Left kidney (tissue), 2 donors: ENCODE results near the gene OR2D3. TPM values are rescaled to one million over a fixed set of nuclear protein-coding genes. Genes with fewer than 3 reads are reported as not detected.
"Not testable (repeated sequence)": the region's sequence is repeated elsewhere in the genome, so short reads cannot be mapped to it uniquely, and the experiment has no call there.

ENCODE experiments used
- DNase-seq: peaks from one replicate; pipeline ENCODE4 v3.0.0-alpha.2; 2013
- polyA plus RNA-seq: library from polyadenylated mRNA; unstranded; fragments of 120-200 nt; gene quantifications from one replicate; pipeline ENCODE4 v1.2.1, GENCODE V29; 2013; ENCODE audit not compliant: insufficient read length

Gene OR2D3
- polyA plus RNA-seq, 1 donor: not detected

GRCh38 chr11:6928916-6929315 lies 8.1 kb downstream of the OR2D3 start:
- DNase-seq: no peak

GRCh38 chr11:6931146-6931713 lies 10.4 kb downstream of the OR2D3 start:
- DNase-seq: no peak

- no peak for DNase-seq
Observed at GRCh38 chr11:6932145-6932544, 11.3 kb downstream of the OR2D3 start.

DNA sequence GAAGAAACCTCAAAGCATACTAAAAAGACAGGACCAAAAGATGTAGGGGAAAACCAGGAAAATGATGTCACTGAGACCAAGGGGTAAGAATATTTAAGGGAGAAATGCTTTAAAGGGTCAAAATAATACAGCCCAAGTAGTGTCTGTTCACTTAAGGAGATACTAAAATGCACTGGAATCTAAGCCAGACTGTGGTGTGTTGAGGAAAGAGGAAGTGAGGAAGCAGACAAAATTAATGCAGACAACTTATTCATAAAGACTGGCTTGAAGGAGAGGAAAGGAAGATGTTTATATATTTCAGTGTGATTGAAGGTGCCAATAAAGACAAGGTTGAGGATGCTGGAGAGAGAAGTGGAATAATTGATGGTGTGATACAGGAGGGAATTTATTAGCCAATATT lies 21.2 kb downstream of the OR2D3 start:
- no peak for DNase-seq

- no peak for DNase-seq
Observed at GRCh38 chr11:6943131-6943530, 22.3 kb downstream of the OR2D3 start.

DNA sequence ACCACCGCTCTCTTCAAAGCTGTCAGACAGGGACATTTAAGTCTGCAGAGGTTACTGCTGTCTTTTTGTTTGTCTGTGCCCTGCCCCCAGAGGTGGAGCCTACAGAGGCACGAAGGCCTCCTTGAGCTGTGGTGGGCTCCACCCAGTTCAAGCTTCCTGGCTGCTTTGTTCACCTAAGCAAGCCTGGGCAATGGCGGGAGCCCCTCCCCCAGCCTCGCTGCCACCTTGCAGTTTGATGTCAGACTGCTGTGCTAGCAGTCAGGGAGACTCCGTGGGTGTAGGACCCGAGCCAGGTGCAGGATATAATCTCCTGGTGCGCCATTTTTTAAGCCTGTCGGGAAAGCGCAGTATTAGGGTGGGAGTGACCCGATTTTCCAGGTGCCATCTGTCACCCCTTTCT lies 33.4 kb downstream of the OR2D3 start:
- DNase-seq: not testable (repeated sequence)

GRCh38 chr11:6962141-6962540 lies 41.3 kb downstream of the OR2D3 start:
- DNase-seq: no peak

- DNase-seq: no peak
Observed at GRCh38 chr11:6962673-6963072, 41.9 kb downstream of the OR2D3 start.

DNA sequence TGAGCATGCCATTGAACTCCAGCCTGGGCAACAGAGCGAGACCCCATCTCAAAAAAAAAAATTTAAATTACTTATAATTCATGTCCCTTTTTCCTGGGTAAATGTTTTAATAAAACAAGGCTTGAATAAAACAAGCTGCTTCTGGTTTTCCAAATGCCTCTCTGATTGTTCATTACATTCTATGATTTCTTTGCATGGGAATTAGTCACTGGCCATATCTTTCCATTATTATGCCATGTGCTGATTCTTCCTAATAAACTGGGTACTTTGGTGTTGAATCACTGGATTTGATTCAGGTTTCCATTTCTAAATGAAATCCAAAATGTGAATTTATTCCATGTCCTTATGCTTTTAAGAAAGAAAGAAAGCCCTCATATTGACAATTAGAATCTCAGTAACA lies 48.0 kb downstream of the OR2D3 start:
- no peak for DNase-seq

GRCh38 chr11:6969854-6970253 lies 49.1 kb downstream of the OR2D3 start:
- DNase-seq: not testable (repeated sequence)

Other genes with a start within 250 kb of the OR2D3 start
- 61.2 TPM for gene MRPL17, start 237.7 kb upstream of the OR2D3 start, polyA plus RNA-seq
- 0.07 TPM for gene OR2AG2, start 149.0 kb upstream of the OR2D3 start, polyA plus RNA-seq
- gene OR2AG1, start 138.0 kb upstream of the OR2D3 start, polyA plus RNA-seq: 0.10 TPM
- 0.07 TPM for gene OR6A2, start 121.3 kb upstream of the OR2D3 start, polyA plus RNA-seq
- gene OR10A5, start 75.3 kb upstream of the OR2D3 start, polyA plus RNA-seq: not detected
- gene OR10A2, start 57.9 kb upstream of the OR2D3 start, polyA plus RNA-seq: 0.08 TPM
- not detected for gene OR10A4, start 44.4 kb upstream of the OR2D3 start, polyA plus RNA-seq
- not detected for gene OR2D2, start 28.5 kb upstream of the OR2D3 start, polyA plus RNA-seq
- 4.6 TPM for gene ZNF215, start 5.4 kb downstream of the OR2D3 start, polyA plus RNA-seq
- 14.0 TPM for gene ZNF214, start 99.3 kb downstream of the OR2D3 start, polyA plus RNA-seq
- 0.83 TPM for gene NLRP14, start 99.5 kb downstream of the OR2D3 start, polyA plus RNA-seq
- 0.07 TPM for gene RBMXL2, start 168.0 kb downstream of the OR2D3 start, polyA plus RNA-seq